Uterus (tissue), 4 donors: Measurements from ENCODE around the gene WTIP. TPM values are rescaled to one million over a fixed set of nuclear protein-coding genes. Genes with fewer than 3 reads are reported as not detected.

Experiments
- DNase-seq, 2 donors: peaks; one replicate each; pipeline ENCODE4 v3.0.0-alpha.2; 2019 to 2020
- H3K27ac ChIP-seq, 2 donors: fragments of 200-600 bp; sonication (generic); 1 replicate in 1 of 2; 2 replicates in 1 of 2; pipeline ENCODE4 v1.5.1; 2016 to 2018
- H3K27me3 ChIP-seq, 2 donors: fragments of 200-600 bp; sonication (generic); one replicate each; pipeline ENCODE4 v1.5.1; 2018 to 2019; ENCODE audit warnings: control low read depth in 1 of 2
- H3K36me3 ChIP-seq, 2 donors: fragments of 200-600 bp; sonication (generic); one replicate each; pipeline ENCODE4 v1.5.1; 2019; ENCODE audit warnings: control low read depth in 1 of 2
- H3K4me1 ChIP-seq, 2 donors: fragments of 200-600 bp; sonication (generic); one replicate each; pipeline ENCODE4 v1.5.1; 2018 to 2019; ENCODE audit warnings: control low read depth in 1 of 2
- H3K4me3 ChIP-seq, 2 donors: fragments of 200-600 bp; sonication (generic); 1 replicate in 1 of 2; 2 replicates in 1 of 2; pipeline ENCODE4 v1.5.1; 2018 to 2019; ENCODE audit warnings: mild to moderate bottlenecking in 1 of 2
- H3K9me3 ChIP-seq, 2 donors: fragments of 200-600 bp; sonication (generic); one replicate each; pipeline ENCODE4 v1.5.1; 2019; ENCODE audit warnings: control low read depth in 1 of 2
- POLR2A ChIP-seq, 2 donors: fragments of 450-650 bp; IDR thresholded peaks; one replicate each; pipeline ENCODE4 v1.6.1; 2016; ENCODE audit warnings: antibody characterized with exemption in 2 of 2, mild to moderate bottlenecking in 1 of 2, moderate library complexity in 1 of 2
- intact Hi-C: fragments of 100-400 bp; cut with DNase I; formaldehyde crosslinking; loops from one replicate; pipeline ENCODE4 v1.15.1; 2023; ENCODE audit warnings: low total_unique reads
- total RNA-seq, 4 donors: library from RNA; depleted of rRNA in 3 of 4; stranded (reverse); fragments of >200 nt in 3 of 4; gene quantifications; one replicate each; pipeline versions ENCODE4 v1.1.0 to v1.2.4, GENCODE V29; 2014 to 2023
- TF ChIP-seq, protein P1 (sequence below), 4 experiments: fragments of 200-600 bp in 2 of 4; fragments of 450-650 bp in 2 of 4; sonication (generic) in 2 of 4; IDR thresholded peaks; one replicate each; pipeline ENCODE4 v1.5.1; 2016 to 2019; ENCODE audit warnings: antibody characterized with exemption in 4 of 4, mild to moderate bottlenecking in 2 of 4, moderate library complexity in 1 of 4
- donor health status: DM: yes; HTN: yes; CAD: no.

Gene WTIP
- total RNA-seq, 4 donors from 2014 or later = 5.9 to 38.0 (median 19.3) TPM

- Histone ChIP-seq H3K4me3 (no peak overlapping the region), H3K4me1 (no peaks in the 10 kb centered on the region), H3K27ac (no peak overlapping the region), H3K27me3 (no peaks in the 10 kb centered on the region), H3K9me3 (no peaks in the 10 kb centered on the region), H3K36me3 (no peaks in the 10 kb centered on the region)
- intact Hi-C loops = no loop called here
- DNase-seq = no peak
- TF ChIP-seq POLR2A (IDR thresholded peaks at IDR 0.05) = no peak
- TF ChIP-seq, protein P1, sequence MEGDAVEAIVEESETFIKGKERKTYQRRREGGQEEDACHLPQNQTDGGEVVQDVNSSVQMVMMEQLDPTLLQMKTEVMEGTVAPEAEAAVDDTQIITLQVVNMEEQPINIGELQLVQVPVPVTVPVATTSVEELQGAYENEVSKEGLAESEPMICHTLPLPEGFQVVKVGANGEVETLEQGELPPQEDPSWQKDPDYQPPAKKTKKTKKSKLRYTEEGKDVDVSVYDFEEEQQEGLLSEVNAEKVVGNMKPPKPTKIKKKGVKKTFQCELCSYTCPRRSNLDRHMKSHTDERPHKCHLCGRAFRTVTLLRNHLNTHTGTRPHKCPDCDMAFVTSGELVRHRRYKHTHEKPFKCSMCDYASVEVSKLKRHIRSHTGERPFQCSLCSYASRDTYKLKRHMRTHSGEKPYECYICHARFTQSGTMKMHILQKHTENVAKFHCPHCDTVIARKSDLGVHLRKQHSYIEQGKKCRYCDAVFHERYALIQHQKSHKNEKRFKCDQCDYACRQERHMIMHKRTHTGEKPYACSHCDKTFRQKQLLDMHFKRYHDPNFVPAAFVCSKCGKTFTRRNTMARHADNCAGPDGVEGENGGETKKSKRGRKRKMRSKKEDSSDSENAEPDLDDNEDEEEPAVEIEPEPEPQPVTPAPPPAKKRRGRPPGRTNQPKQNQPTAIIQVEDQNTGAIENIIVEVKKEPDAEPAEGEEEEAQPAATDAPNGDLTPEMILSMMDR (IDR thresholded peaks at IDR 0.05) = no peak
Observed at GRCh38 chr19:34559045-34559444, 77.5 kb downstream of the WTIP start.

DNA sequence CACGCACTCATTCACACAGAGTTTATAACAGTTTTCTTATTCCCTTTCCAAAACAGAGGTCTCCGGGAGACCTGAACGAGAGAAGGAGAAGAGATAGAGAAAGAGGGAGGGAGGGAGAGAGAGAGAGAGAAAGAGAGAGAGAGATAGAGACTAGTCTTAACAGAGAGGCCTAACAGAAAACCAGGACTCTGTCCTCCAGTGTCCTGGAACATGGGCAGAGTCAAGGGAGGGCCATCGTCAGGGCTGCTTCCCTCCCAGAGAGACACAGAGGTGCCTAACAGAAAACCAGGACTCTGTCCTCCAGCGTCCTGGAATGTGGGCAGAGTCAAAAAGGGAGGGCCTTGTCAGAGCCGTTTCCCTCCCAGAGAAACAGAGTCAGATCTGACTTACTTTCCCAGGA lies 78.7 kb downstream of the WTIP start:
- H3K4me3 ChIP-seq = no peak overlapping the region
- TF ChIP-seq POLR2A (IDR thresholded peaks at IDR 0.05) = no peak
- no peaks in the 10 kb centered on the region for H3K9me3 ChIP-seq
- H3K27ac ChIP-seq = no peak overlapping the region
- no peaks in the 10 kb centered on the region for H3K36me3 ChIP-seq
- no peaks in the 10 kb centered on the region for H3K4me1 ChIP-seq
- intact Hi-C loops = no loop called here
- H3K27me3 ChIP-seq = no peaks in the 10 kb centered on the region
- DNase-seq = no peak

Other genes with a start within 250 kb of the WTIP start
- 10 to 100 TPM; 22.4 to 54.6 (median 43.0) TPM for gene GARRE1, start 227.2 kb upstream of the WTIP start, total RNA-seq
- gene GPI, start 116.6 kb upstream of the WTIP start, total RNA-seq = 100 to 1,000 TPM in 1 of 4 donors, 10 to 100 TPM in 3; 41.5 to 120 (median 95.2) TPM
- 10 to 100 TPM; 11.1 to 24.8 (median 17.3) TPM for gene PDCD2L, start 77.4 kb upstream of the WTIP start, total RNA-seq
- gene UBA2, start 53.4 kb upstream of the WTIP start, total RNA-seq = 100 to 1,000 TPM in 3 of 4 donors, 10 to 100 TPM in 1; 85.9 to 179 (median 123) TPM
- under 1 TPM in 1 of 4 donors, not detected in 3; 0.98 TPM for gene SCGB2B2, start 195.4 kb downstream of the WTIP start, total RNA-seq
- 10 to 100 TPM; 23.5 to 80.3 (median 39.7) TPM for gene ZNF302, start 195.9 kb downstream of the WTIP start, total RNA-seq